RPMI7951 (cell line): ENCODE measurements around the gene HS3ST3B1. TPM values are rescaled to one million over a fixed set of nuclear protein-coding genes. Genes with fewer than 3 reads are reported as not detected.

Source experiments
- total RNA-seq: library from RNA; depleted of rRNA; stranded (reverse); fragments of >200 nt; shearing (Covaris generic); gene quantifications from 2 replicates; pipeline ENCODE4 v1.2.3, GENCODE V29; 2014; rRNA removed

The HS3ST3B1 gene
- total RNA-seq, 1 experiment from 2014 or later = 1.2 TPM

Other genes with a start within 250 kb of the HS3ST3B1 start
- 18.0 and 19.3 TPM in 2 replicates for gene COX10, start 231.6 kb upstream of the HS3ST3B1 start, total RNA-seq
- gene CDRT15, start 64.2 kb upstream of the HS3ST3B1 start, total RNA-seq = 0.84 TPM in 1 of 2 replicates, not detected in the other